HTERT RPE-1 (cell line): ENCODE results near the gene ANKRD23.
"Not testable (repeated sequence)": the region's sequence is repeated elsewhere in the genome, so short reads cannot be mapped to it uniquely, and the experiment has no call there.

Experiments
- in situ Hi-C: fragments of 300-500 bp; cut with MboI; formaldehyde crosslinking; loops from 4 replicates; pipeline ENCODE4 v1.14.3; 2020; ENCODE audit warnings: low sequenced_read_pairs

Gene ANKRD23

GRCh38 chr2:96801005-96801785, 42.6 kb downstream of the ANKRD23 start:
- in situ Hi-C loops, result no loop called here

- in situ Hi-C loops, result no loop called here
Measured at GRCh38 chr2:96800061-96801004, 43.5 kb downstream of the ANKRD23 start.

GRCh38 chr2:96799623-96799935, 44.2 kb downstream of the ANKRD23 start:
- in situ Hi-C loops, result no loop called here

- in situ Hi-C loops, result no loop called here
Measured at GRCh38 chr2:96798733-96799622, 44.8 kb downstream of the ANKRD23 start.

GRCh38 chr2:96797066-96797625, 46.7 kb downstream of the ANKRD23 start:
- in situ Hi-C loops, result no loop called here

GRCh38 chr2:96796497-96796896, 47.3 kb downstream of the ANKRD23 start:
- in situ Hi-C loops, result not testable (repeated sequence)

GRCh38 chr2:96795076-96795475, 48.7 kb downstream of the ANKRD23 start:
- in situ Hi-C loops, result no loop called here

- in situ Hi-C loops, result no loop called here
Measured at GRCh38 chr2:96792772-96793749, 50.8 kb downstream of the ANKRD23 start.

- in situ Hi-C loops, result no loop called here
Measured at GRCh38 chr2:96789245-96789617, 54.6 kb downstream of the ANKRD23 start.

- in situ Hi-C loops, result no loop called here
Measured at GRCh38 chr2:96788442-96789244, 55.2 kb downstream of the ANKRD23 start.
